DND-41 (cell line): ENCODE measurements around the gene CENPI.

Experiments
- ATAC-seq: fragments of 200-7000 bp; cut with Tn5 transposase; 3 replicates; pipeline ENCODE4 v1.9.1; 2021; ENCODE audit warnings: low read depth; ENCODE audit not compliant: insufficient read depth
- DNase-seq: peaks from one replicate; pipeline ENCODE4 v3.0.0-alpha.2; 2020
- H2AFZ ChIP-seq: 2 replicates; pipeline ENCODE4 v1.6.0; 2012; ENCODE audit warnings: low read depth, low read length
- H3K27ac ChIP-seq: 2 replicates; pipeline ENCODE4 v1.5.1; 2012; ENCODE audit warnings: low read length, inconsistent platforms
- H3K27me3 ChIP-seq: fragments of 200-600 bp; sonication (generic); 2 replicates; pipeline ENCODE4 v1.6.0; 2012; ENCODE audit warnings: low read length, mild to moderate bottlenecking, inconsistent platforms; ENCODE audit not compliant: insufficient read depth, poor library complexity
- H3K36me3 ChIP-seq: 2 replicates; pipeline ENCODE4 v1.5.1; 2012; ENCODE audit warnings: low read length, inconsistent platforms; ENCODE audit not compliant: insufficient read depth
- H3K4me1 ChIP-seq: 2 replicates; pipeline ENCODE4 v1.5.1; 2012; ENCODE audit warnings: mild to moderate bottlenecking, low read length; ENCODE audit not compliant: insufficient read depth
- H3K4me2 ChIP-seq: 2 replicates; pipeline ENCODE4 v1.6.0; 2012; ENCODE audit warnings: mild to moderate bottlenecking, moderate library complexity, low read length, inconsistent platforms; ENCODE audit not compliant: insufficient read depth
- H3K4me3 ChIP-seq, 2 experiments: fragments of 200-600 bp in 1 of 2; shearing (Covaris generic) in 1 of 2; 2 replicates each; pipeline ENCODE4 v1.5.1; 2012 to 2016; ENCODE audit warnings: inconsistent platforms in 2 of 2, low read length in 2 of 2, mild to moderate bottlenecking in 2 of 2, low read depth in 1 of 2, moderate library complexity in 1 of 2
- H3K79me2 ChIP-seq: 2 replicates; pipeline ENCODE4 v1.6.0; 2012; ENCODE audit warnings: low read length, inconsistent platforms; ENCODE audit not compliant: insufficient read depth
- H3K9ac ChIP-seq: 2 replicates; pipeline ENCODE4 v1.6.0; 2012; ENCODE audit warnings: low read depth, mild to moderate bottlenecking, inconsistent platforms, low read length, moderate library complexity
- H3K9me3 ChIP-seq: 2 replicates; pipeline ENCODE4 v1.5.1; 2012; ENCODE audit warnings: low read length, moderate library complexity, mild to moderate bottlenecking, inconsistent platforms; ENCODE audit not compliant: insufficient read depth, severe bottlenecking
- H4K20me1 ChIP-seq: 2 replicates; pipeline ENCODE4 v1.6.0; 2012; ENCODE audit warnings: low read length; ENCODE audit not compliant: insufficient read depth
- CTCF ChIP-seq: IDR thresholded peaks from 2 replicates; pipeline ENCODE4 v1.5.1; 2012; ENCODE audit warnings: borderline replicate concordance, low read length, moderate library complexity, mild to moderate bottlenecking; ENCODE audit not compliant: poor library complexity, severe bottlenecking; ENCODE audit errors: extremely low read depth
- EZH2 ChIP-seq: IDR thresholded peaks from 3 replicates; pipeline ENCODE4 v1.6.1; 2012; ENCODE audit warnings: borderline replicate concordance, low read depth, mild to moderate bottlenecking, moderate library complexity, low read length, inconsistent platforms; ENCODE audit not compliant: severe bottlenecking

Gene CENPI

GRCh38 chrX:101117701-101118100 lies 19.7 kb downstream of the CENPI start:
- no peaks in the 10 kb centered on the region for H3K9me3 ChIP-seq
- no peak overlapping the region for H3K27ac ChIP-seq
- no peak for ATAC-seq
- peaks cover 52% of the 10 kb centered on the region for H3K36me3 ChIP-seq
- no peaks in the 10 kb centered on the region for H3K4me1 ChIP-seq
- no peak overlapping the region for H3K9ac ChIP-seq
- no peak overlapping the region for H2AFZ ChIP-seq
- H3K4me3 ChIP-seq, result no peak overlapping the region
- H3K4me2 ChIP-seq, result no peak overlapping the region
- H3K79me2 ChIP-seq, result no peaks in the 10 kb centered on the region
- no peaks in the 10 kb centered on the region for H3K27me3 ChIP-seq
- TF ChIP-seq CTCF, result no peak
- no peak for TF ChIP-seq EZH2
- DNase-seq, result no peak
- H4K20me1 ChIP-seq, result no peaks in the 10 kb centered on the region

- no peak overlapping the region for H3K4me2 ChIP-seq
Observed at GRCh38 chrX:101136235-101136634, 38.2 kb downstream of the CENPI start.

More at GRCh38 chrX:101136235-101136634, 38.2 kb downstream of the CENPI start:
- Histone ChIP-seq H3K9me3 (no peaks in the 10 kb centered on the region), H3K27ac (no peak overlapping the region), H4K20me1 (no peaks in the 10 kb centered on the region), H2AFZ (no peak overlapping the region), H3K4me3 (no peak overlapping the region), H3K9ac (no peak overlapping the region), H3K79me2 (no peaks in the 10 kb centered on the region), H3K27me3 (no peaks in the 10 kb centered on the region), H3K4me1 (no peaks in the 10 kb centered on the region), H3K36me3 (peaks cover 41% of the 10 kb centered on the region)
- ATAC-seq (no peak), DNase-seq (no peak)
- TF ChIP-seq EZH2, result no peak
- no peak for TF ChIP-seq CTCF
